Activated CD4-positive, CD25-positive, alpha-beta regulatory T cell treated with anti-CD3 and anti-CD28 coated beads, Interleukin-2, amount 50 U/mL, for 72 hours (primary cell): ENCODE data around the gene GPC6.
"Not testable (repeated sequence)": the region's sequence is repeated elsewhere in the genome, so short reads cannot be mapped to it uniquely, and the experiment has no call there.

Experiments used
- DNase-seq: peaks from one replicate; pipeline ENCODE4 v3.0.0; 2021

GPC6 gene

DNA sequence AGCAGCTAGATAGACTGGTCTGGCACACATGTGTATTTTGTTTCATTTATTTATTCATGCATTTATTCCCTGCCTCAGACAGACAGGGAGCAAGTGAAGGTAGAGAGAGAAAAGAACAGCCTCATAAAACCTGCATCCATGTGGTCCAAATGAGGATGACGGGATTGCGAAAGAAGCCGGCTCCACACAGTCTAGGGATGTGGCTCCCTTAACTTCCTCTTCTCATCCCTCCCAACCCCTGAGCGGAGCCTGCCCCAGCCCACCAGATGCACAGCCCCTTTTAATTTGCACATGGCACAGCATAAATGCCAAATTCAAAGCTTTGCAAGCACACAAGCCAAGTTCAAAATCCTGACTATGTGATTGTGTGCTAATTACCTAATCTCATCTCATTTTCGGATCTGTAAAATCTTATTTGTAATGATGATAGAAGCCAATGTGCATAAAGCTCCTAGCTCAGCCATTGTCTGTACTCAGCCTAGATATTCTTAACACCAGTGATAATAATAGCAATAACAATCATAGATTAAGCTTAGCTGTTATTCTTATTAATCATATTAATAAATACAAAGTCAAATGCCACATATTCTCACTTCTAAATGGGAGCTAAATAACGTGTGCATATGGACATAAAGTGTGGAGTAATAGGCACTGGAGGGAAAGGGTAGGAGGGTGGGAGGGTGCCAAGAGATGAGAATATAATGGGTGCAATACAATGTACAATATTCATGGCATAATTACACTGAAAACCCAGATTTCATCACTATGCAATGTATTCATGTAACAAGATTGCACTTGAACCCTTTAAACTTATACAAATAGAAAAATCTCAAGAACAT, 1096.5 kb downstream of the GPC6 start:
- DNase-seq, result no peak

GRCh38 chr13:94323764-94324758, 1097.5 kb downstream of the GPC6 start:
- DNase-seq, result no peak

GRCh38 chr13:94324767-94325540, 1098.3 kb downstream of the GPC6 start:
- DNase-seq, result no peak

GRCh38 chr13:94325650-94326049, 1099.0 kb downstream of the GPC6 start:
- DNase-seq, result no peak

- DNase-seq, result no peak
Observed at GRCh38 chr13:94327318-94327717, 1100.7 kb downstream of the GPC6 start.

GRCh38 chr13:94328381-94329041, 1101.9 kb downstream of the GPC6 start:
- no peak for DNase-seq

- no peak for DNase-seq
Observed at GRCh38 chr13:94329277-94329676, 1102.7 kb downstream of the GPC6 start.

DNA sequence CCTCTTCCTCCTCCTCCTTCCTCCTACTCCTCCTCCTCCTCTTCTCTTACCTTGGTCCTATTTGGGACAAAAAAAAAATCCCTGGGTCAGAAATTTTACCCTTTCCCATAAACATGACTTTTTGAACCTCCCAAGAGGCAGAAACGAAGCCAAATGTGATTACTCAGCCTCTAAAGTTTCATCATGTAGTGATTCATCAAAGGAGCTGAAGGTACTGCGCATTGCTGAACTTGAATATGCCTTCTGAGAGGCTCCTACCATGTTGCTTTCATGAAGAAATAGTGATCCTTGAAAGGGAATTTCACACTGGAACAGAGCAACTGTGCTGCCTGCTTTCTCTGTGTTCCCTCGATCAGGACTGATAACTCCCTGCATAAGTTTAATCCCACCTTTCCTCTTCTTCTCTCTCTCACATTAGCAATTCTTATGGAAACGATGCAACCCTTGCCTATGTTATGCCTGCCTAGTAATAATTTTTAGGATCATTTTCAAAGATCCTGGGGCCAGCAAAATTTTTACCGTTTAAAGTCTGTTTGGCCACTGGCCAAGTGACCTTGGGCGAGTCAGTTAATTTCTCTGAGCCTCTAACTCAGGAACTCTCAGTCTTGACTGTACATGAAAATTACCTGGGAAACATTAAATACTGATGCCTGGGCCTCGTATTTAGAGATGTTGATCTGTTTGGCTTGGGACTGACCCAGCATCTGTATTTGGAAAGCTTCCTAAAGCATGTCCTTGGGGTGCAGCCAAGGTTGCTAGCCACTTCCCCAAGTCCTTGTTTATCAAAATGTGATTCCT, 1103.3 kb downstream of the GPC6 start:
- no peak for DNase-seq

GRCh38 chr13:94330552-94331071, 1104.0 kb downstream of the GPC6 start:
- DNase-seq, result no peak

GRCh38 chr13:94331281-94331680, 1104.7 kb downstream of the GPC6 start:
- no peak for DNase-seq

GRCh38 chr13:94332359-94333096, 1105.9 kb downstream of the GPC6 start:
- DNase-seq, result no peak

DNA sequence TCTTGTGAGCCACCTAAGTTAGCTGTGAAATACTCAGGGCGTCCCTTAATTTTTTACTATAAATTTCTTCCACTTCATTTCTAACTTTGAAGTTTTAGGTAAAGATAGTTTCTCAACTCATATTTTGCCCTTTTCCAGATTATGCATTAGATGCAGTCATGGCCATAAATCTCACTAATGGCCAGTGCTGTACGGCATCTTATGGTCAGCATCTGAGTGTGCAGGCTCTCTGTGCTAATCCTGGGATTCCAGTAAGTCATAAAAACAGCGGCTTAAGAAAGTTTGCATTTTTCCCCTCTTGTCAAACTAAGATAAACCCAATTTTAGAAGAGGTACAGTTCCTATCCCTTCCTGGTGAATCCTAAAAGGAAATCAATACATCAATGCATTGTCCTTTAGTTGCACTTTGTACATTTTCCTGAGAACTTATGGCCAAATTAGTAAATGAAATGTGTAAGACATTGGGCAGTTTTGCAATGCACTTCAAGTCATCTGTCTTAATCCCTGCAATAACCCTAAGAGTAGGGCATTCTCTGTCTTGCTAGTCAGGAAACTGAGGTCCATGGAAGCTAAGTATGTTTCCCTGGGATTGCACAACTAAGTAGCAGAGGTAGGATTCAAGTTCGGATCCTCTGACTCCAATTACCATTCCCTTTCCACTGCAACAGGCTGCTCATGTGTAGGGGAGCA, 1106.7 kb downstream of the GPC6 start:
- DNase-seq, result no peak

GRCh38 chr13:94335761-94336526, 1109.3 kb downstream of the GPC6 start:
- no peak for DNase-seq

DNA sequence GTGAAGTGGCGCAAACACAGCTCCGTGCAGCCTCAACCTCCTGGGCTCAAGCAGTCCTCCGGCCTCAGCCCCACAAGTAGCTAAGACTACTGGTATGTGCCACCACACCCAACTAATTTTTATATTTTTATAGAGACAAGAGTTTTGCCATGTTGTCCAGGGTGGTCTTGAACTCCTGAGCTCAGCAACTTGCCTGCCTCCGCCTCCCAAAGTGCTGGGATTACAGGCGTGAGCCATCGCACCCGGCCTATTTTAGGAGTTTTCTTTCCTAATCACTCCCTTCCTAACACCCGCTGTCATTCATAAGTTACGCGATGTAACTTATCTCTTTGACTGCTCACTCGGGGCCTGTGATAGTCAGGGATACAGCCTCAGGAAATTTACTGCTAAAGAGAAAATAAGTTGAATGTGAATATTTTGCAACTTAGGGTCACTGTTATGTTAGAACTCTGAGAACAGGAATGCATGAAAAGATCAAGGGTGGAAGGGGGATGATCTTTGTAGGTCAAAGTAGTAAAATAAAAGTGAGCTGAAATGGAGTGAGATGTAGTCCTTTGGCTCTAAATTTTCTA, 1112.6 kb downstream of the GPC6 start:
- DNase-seq, result no peak

DNA sequence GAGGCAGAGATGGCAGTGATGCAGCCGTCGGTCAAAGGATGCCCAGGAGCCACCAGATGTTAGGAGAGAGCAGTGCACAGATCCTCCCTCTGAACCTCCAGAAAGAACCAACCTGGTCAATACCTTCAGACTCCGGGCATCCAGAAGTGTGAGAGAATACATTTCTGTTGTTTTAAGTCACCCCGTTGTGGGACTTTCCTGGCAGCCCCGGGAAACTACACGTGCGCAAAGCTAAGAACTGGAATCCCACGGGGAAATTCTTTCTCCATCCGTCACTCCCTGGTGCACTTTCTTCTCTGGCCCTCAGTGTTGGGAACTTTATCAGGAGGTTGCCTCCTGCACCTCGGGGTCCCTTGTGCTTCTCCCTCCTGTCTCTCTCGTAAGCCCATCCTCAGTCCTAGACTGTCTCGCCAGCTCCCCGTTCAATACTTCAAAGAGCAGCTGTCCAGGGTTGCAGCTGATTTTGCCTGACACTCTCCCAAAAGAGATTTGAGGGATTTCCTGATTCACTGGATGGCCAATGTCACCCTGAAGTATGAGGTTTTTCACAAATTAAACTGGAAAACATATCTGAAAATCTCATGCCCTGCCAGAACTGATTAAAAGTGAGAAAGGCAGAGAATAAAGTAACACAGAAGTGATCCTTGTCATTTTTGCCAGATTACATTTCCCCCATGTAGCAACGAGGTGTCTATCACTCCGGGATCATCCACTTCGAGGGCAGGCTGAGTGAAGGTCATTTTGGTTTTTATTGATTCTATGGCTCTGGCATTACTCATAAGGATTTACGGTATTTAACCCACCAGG, 1116.0 kb downstream of the GPC6 start:
- DNase-seq, result no peak

- DNase-seq, result no peak
Observed at GRCh38 chr13:94343243-94343585, 1116.6 kb downstream of the GPC6 start.

GRCh38 chr13:94343687-94344086, 1117.1 kb downstream of the GPC6 start:
- DNase-seq, result not testable (repeated sequence)
